Neural cell (in vitro differentiated cells): ENCODE measurements around the gene ADGRL1. TPM values are rescaled to one million over a fixed set of nuclear protein-coding genes. Genes with fewer than 3 reads are reported as not detected.
A peak's percentile ranks its signal among the peaks of the same experiment; 100 is the strongest.
"Not testable (repeated sequence)": the region's sequence is repeated elsewhere in the genome, so short reads cannot be mapped to it uniquely, and the experiment has no call there.

ENCODE experiments used
- H2AFZ ChIP-seq: fragments of 200-600, 300-800 bp; sonication (generic), shearing (Covaris generic); 2 replicates; pipeline ENCODE4 v1.6.0; 2014; ENCODE audit warnings: low read depth, mild to moderate bottlenecking, antibody characterized with exemption, low read length, moderate library complexity
- H3F3A ChIP-seq: fragments of 200-600 bp; shearing (Covaris generic); 2 replicates; pipeline ENCODE4 v1.6.1; 2016; ENCODE audit warnings: mild to moderate bottlenecking, moderate library complexity, mixed read lengths, antibody characterized with exemption, low read length; ENCODE audit not compliant: insufficient read depth, poor library complexity, severe bottlenecking
- H3K27ac ChIP-seq: fragments of 200-600, 300-800 bp; sonication (generic), shearing (Covaris generic); 2 replicates; pipeline ENCODE4 v1.5.1; 2014; ENCODE audit warnings: mild to moderate bottlenecking, low read length, moderate library complexity
- H3K27me3 ChIP-seq: fragments of 300-800, 200-600 bp; sonication (generic), shearing (Covaris generic); 2 replicates; pipeline ENCODE4 v1.6.0; 2014; ENCODE audit warnings: mild to moderate bottlenecking, low read depth, low read length, moderate library complexity; ENCODE audit not compliant: insufficient read depth
- H3K36me3 ChIP-seq: fragments of 300-800, 200-600 bp; sonication (generic), shearing (Covaris generic); 2 replicates; pipeline ENCODE4 v1.5.1; 2014; ENCODE audit warnings: mild to moderate bottlenecking, antibody characterized with exemption, low read length, moderate library complexity; ENCODE audit not compliant: insufficient read depth
- H3K4me2 ChIP-seq: fragments of 300-800, 200-600 bp; sonication (generic), shearing (Covaris generic); 2 replicates; pipeline ENCODE4 v1.6.0; 2014; ENCODE audit warnings: mild to moderate bottlenecking, low read length
- H3K4me3 ChIP-seq: fragments of 300-800, 200-600 bp; sonication (generic), shearing (Covaris generic); 2 replicates; pipeline ENCODE4 v1.5.1; 2014; ENCODE audit warnings: mild to moderate bottlenecking, low read length, moderate library complexity
- H3K79me2 ChIP-seq: fragments of 200-600 bp; shearing (Covaris generic); replicated peaks from 2 replicates; pipeline ENCODE4 v1.6.0; 2014; ENCODE audit warnings: mild to moderate bottlenecking, low read length, moderate library complexity; ENCODE audit not compliant: insufficient read depth
- H3K9ac ChIP-seq: fragments of 300-800, 200-600 bp; sonication (generic), shearing (Covaris generic); 2 replicates; pipeline ENCODE4 v1.6.1; 2016; ENCODE audit warnings: mild to moderate bottlenecking, low read length, mixed read lengths
- H3K9me2 ChIP-seq: fragments of 200-600 bp; shearing (Covaris generic); 2 replicates; pipeline ENCODE4 v1.6.1; 2016; ENCODE audit warnings: mild to moderate bottlenecking, low read length, mixed read lengths; ENCODE audit not compliant: insufficient read depth
- H3K9me3 ChIP-seq: fragments of 200-600, 300-800 bp; sonication (generic), shearing (Covaris generic); 2 replicates; pipeline ENCODE4 v1.6.1; 2016; ENCODE audit warnings: mild to moderate bottlenecking, mixed run types, low read length, moderate library complexity, mixed read lengths
- H4K20me1 ChIP-seq: fragments of 200-600 bp; shearing (Covaris generic); 2 replicates; pipeline ENCODE4 v1.6.1; 2016; ENCODE audit warnings: mild to moderate bottlenecking, mixed run types; ENCODE audit not compliant: insufficient read depth
- EP300 ChIP-seq: fragments of 450-650 bp; conservative IDR thresholded peaks from 2 replicates; pipeline ENCODE4 v1.6.1; 2014; ENCODE audit warnings: antibody characterized with exemption, mild to moderate bottlenecking, moderate library complexity; ENCODE audit not compliant: poor library complexity, severe bottlenecking
- MXI1 ChIP-seq: fragments of 450-650 bp; conservative IDR thresholded peaks from 2 replicates; pipeline ENCODE4 v1.6.1; 2014; ENCODE audit warnings: antibody characterized with exemption, mild to moderate bottlenecking; ENCODE audit not compliant: poor library complexity, severe bottlenecking
- POLR2AphosphoS5 ChIP-seq: IDR thresholded peaks from 2 replicates; pipeline ENCODE4 v1.6.1; 2012
- RAD21 ChIP-seq: fragments of 450-650 bp; conservative IDR thresholded peaks from 2 replicates; pipeline ENCODE4 v1.6.1; 2014; ENCODE audit warnings: antibody characterized with exemption, mild to moderate bottlenecking, moderate library complexity
- REST ChIP-seq: IDR thresholded peaks from 2 replicates; pipeline ENCODE4 v1.6.1; 2012; ENCODE audit warnings: borderline replicate concordance
- SMC3 ChIP-seq: fragments of 450-650 bp; conservative IDR thresholded peaks from 2 replicates; pipeline ENCODE4 v1.6.1; 2014; ENCODE audit warnings: antibody characterized with exemption, mild to moderate bottlenecking, moderate library complexity; ENCODE audit not compliant: poor library complexity
- TAF1 ChIP-seq: IDR thresholded peaks from 2 replicates; pipeline ENCODE4 v1.6.1; 2012; ENCODE audit warnings: low read depth
- polyA plus RNA-seq: library from polyadenylated mRNA; depleted of rRNA; stranded (reverse); fragments of >200 nt; gene quantifications from 2 replicates; pipeline ENCODE4 v1.2.3, GENCODE V29; 2014

ADGRL1 gene
- polyA plus RNA-seq, 1 donor from 2014 or later: 22.2 TPM

GRCh38 chr19:14209401-14209800 is 3.4 kb upstream of the ADGRL1 start:
- not testable (repeated sequence) for H4K20me1 ChIP-seq, H3K27ac ChIP-seq, H3K27me3 ChIP-seq, H3K4me2 ChIP-seq, H3K4me3 ChIP-seq, H3K36me3 ChIP-seq, H3K79me2 ChIP-seq, H2AFZ ChIP-seq, H3K9ac ChIP-seq, H3K9me3 ChIP-seq, H3F3A ChIP-seq, H3K9me2 ChIP-seq

GRCh38 chr19:14208496-14208895 is 2.5 kb upstream of the ADGRL1 start:
- not testable (repeated sequence) for H3F3A ChIP-seq, H3K27ac ChIP-seq, H3K9me2 ChIP-seq, H3K27me3 ChIP-seq, H3K36me3 ChIP-seq, H4K20me1 ChIP-seq, H3K4me2 ChIP-seq, H2AFZ ChIP-seq, H3K9ac ChIP-seq, H3K4me3 ChIP-seq, H3K9me3 ChIP-seq
- H3K79me2 ChIP-seq: peaks cover 14% of the 10 kb centered on the region

DNA sequence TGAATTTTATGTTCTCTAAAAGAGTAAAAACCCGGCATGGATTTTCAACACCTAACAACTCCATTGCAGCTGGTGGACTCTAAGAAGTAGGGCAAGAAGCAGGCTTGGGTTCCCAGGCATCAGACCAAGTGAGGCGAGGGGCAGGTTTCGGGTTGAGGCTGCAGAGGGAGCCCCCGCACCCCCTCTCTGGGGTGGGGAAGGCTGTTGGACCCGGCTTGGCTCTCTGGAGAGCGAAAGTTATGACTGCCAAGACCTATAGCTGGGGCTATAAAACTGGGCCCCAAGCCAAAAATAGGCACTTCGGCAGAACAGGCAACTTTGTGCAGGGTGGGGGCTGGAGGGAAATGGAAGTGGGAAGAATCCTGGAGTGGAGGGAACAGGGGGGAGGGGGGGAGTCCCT is 1.8 kb upstream of the ADGRL1 start:
- H3K9me3 ChIP-seq, H3K4me2 ChIP-seq, H3F3A ChIP-seq, H2AFZ ChIP-seq, H4K20me1 ChIP-seq, H3K36me3 ChIP-seq, H3K27me3 ChIP-seq, H3K9me2 ChIP-seq: not testable (repeated sequence)
- peaks cover 19% of the 10 kb centered on the region for H3K79me2 ChIP-seq
- peak overlapping the region; percentile 70 for H3K9ac ChIP-seq
- peak overlapping the region; percentile 63 for H3K4me3 ChIP-seq
- H3K27ac ChIP-seq: peak overlapping the region; percentile 90

- H3K9me2 ChIP-seq, H3K36me3 ChIP-seq, H3K9me3 ChIP-seq, H3K4me2 ChIP-seq, H2AFZ ChIP-seq, H4K20me1 ChIP-seq, H3K27me3 ChIP-seq, H3F3A ChIP-seq: not testable (repeated sequence)
- TF ChIP-seq POLR2AphosphoS5: peak; percentile 64
- peak; percentile 7 for TF ChIP-seq RAD21
- TF ChIP-seq EP300: peak; percentile 59
- TF ChIP-seq TAF1: peak; percentile 89
- peak; percentile 33 for TF ChIP-seq MXI1
- TF ChIP-seq SMC3: peak; percentile 53
- peak; percentile 90 for TF ChIP-seq REST
- peak overlapping the region; percentile 63 for H3K4me3 ChIP-seq
- H3K79me2 ChIP-seq: peaks cover 25% of the 10 kb centered on the region
- H3K9ac ChIP-seq: peak overlapping the region; percentile 70
- peak overlapping the region; percentile 90 for H3K27ac ChIP-seq
Observed at GRCh38 chr19:14206737-14207726, 1.1 kb upstream of the ADGRL1 start.

DNA sequence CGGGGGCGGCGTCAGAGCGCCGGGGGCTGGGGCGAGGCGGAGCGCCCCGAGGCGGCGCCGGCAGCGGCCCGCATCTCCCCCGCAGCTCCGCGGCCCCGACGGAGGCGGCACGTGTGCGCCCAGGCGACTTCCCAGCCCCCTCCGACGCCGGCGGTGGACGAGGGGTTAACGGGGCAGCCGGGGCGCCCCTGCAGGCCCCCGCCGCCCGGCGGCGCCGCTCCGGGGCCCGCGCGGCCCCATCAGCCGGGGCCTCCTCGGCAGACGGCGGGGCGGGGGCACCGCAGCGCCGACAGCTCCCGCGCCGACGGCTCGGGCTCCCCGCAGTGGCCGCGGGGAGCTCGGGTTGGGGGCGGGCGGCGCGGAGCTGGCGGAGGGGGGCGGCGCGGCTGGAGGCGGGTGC is 339 bp upstream of the ADGRL1 start:
- Histone ChIP-seq H3K27ac (peak overlapping the region; percentile 76), H3K79me2 (peaks cover 32% of the 10 kb centered on the region), H3K9ac (peak overlapping the region; percentile 88), H3K4me3 (peak overlapping the region; percentile 75)
- not testable (repeated sequence) for H3K4me2 ChIP-seq, H3K9me3 ChIP-seq, H3K36me3 ChIP-seq, H2AFZ ChIP-seq, H3K27me3 ChIP-seq, H4K20me1 ChIP-seq, H3F3A ChIP-seq, H3K9me2 ChIP-seq
